GOT3 (cell line): ENCODE results near the gene PEF1.

Experiments
- DNase-seq: peaks from one replicate; lab custom pipeline; 2025; ENCODE audit warnings: mixed read lengths; lab: John Stamatoyannopoulos, UW

Gene PEF1

GRCh38 chr1:31627930-31628559 is 16.6 kb downstream of the PEF1 start:
- no peak for DNase-seq

- DNase-seq, result no peak
These were observed 17.3 kb downstream of the PEF1 start for GRCh38 chr1:31627301-31627929.

DNA sequence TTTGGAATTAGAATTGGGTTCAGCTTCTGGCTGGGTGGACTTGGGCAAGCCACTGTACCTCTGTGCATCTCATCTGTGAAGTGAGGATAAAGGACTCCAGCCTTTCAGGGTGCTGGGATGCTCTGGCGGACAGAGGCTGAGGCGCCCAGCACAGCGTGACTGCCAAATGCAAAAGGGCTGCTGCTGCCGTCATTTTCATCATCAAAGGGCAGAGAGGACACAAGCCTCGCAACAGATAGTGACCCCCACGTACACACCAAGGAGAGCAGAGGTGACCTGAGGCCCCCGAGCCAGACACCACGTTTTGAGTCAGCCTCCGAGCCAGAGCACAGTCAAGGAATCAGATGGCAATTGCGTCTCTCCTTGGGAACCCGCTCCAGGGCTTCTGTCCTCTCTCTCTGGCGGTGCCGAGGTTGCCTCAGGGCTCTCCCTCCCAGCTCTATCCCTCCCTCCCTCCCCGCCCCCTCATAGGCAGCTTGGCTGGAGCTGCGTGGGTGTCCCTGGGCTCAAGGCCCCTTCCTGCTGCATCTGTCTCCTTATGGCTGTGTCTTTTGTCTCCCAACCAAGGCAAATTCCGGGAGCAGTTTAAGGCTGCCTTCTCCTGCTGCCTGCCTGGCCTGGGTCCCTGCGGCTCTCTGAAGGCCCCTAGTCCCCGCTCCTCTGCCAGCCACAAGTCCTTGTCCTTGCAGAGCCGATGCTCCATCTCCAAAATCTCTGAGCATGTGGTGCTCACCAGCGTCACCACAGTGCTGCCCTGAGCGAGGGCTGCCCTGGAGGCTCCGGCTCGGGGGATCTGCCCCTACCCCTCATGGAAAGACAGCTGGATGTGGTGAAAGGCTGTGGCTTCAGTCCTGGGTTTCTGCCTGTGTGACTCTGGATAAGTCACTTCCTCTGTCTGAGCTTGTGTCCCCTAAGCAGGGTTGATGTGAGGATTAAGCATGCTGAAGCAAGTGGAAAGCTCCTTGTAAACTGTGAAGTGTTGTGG is 18.2 kb downstream of the PEF1 start:
- no peak for DNase-seq

DNA sequence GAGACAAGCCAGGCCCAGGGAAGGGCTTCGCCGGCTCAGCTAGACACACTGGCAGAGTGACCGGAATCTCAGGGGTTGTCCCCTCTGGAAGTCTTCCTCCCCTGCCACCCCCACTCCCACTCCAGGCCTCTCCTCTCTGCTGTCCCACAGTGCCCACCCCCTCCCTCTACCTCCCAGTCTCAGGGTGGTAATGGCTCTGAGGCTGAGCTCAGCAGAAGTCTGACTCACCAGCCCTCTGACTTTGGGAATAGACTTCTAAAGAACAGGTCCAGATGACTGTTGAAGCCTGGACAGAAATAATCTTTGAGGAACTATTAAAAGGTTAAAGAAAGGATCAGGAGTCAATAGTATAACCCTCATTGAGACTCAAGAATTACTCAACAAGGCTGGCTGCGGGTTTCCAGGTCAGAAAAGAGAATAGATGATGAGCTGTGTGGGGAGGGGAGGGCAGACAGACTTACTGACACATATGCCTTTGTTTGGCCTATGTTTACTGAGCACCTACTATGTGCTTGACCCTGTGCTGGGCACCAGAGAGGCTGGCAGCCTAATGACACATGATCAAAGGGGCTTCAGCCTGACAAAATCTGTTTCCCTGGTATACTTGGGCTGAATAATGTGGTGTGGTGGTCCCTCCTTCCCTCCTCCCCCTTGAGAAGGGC is 19.0 kb downstream of the PEF1 start:
- DNase-seq, result no peak

DNA sequence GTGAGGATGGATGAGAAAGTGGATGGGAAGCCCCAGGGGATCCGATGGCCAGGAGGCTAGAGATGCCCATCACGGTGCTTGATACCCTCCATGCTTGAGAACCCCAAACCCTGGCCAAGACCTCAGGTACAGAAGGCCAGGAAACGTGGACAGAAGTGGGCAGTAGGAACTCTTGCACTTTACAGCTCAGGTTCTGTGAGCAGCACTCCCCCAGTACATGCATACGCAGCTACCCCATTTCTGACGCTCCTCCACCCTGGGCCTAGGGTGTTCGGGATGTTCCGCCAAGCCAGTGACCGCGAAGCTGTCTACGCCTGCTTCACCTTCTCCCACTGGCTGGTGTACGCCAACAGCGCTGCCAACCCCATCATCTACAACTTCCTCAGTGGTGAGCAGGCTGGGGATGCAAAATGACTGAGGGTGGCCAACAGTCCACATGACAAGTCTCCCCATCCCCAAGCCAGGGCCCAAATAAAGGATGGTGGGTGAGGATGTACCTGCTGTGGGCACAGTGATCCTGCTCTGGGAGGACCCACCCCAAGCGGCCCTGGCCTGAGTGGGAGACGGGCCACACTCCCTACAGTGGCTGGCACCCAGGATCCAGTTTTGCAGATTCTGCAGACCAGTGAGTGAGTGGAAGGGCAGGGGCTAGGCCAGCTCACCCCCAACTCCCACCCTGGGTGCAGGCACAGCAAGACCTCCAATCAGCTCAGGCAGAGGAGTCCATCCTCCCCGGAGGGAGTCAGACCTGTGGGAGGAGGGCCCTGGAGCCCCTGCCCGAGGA is 19.8 kb downstream of the PEF1 start:
- no peak for DNase-seq

DNA sequence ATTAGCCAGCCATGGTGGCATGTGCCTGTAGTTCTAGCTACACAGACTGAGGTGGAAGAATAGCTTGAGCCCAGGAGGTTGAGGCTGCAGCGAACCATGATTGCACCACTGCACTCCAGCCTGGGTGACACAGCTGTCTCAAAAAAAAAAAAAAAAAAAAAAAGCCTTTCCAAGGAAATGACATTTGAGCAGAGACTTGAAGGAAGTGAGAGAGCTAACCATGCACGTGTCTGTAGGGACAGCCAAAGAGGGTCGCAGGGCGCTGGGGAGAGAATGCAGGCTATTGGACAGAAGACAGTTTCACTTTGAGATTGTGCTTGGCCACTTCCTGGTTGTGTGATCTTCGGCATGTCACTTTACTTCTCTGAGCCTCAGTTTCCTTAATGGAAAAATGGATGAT is 20.4 kb downstream of the PEF1 start:
- no peak for DNase-seq

DNA sequence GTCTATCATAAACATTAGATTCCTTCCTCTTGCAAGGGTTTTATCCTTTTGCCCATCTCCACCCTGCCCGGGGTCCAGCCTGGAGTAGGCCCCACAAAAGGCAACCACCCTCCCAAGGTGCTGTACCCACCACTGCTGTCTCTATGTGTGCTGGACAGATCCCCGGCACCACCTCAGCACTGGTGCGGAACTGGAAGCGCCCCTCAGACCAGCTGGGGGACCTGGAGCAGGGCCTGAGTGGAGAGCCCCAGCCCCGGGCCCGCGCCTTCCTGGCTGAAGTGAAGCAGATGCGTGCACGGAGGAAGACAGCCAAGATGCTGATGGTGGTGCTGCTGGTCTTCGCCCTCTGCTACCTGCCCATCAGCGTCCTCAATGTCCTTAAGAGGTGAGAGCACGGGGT is 21.3 kb downstream of the PEF1 start:
- DNase-seq, result no peak

DNA sequence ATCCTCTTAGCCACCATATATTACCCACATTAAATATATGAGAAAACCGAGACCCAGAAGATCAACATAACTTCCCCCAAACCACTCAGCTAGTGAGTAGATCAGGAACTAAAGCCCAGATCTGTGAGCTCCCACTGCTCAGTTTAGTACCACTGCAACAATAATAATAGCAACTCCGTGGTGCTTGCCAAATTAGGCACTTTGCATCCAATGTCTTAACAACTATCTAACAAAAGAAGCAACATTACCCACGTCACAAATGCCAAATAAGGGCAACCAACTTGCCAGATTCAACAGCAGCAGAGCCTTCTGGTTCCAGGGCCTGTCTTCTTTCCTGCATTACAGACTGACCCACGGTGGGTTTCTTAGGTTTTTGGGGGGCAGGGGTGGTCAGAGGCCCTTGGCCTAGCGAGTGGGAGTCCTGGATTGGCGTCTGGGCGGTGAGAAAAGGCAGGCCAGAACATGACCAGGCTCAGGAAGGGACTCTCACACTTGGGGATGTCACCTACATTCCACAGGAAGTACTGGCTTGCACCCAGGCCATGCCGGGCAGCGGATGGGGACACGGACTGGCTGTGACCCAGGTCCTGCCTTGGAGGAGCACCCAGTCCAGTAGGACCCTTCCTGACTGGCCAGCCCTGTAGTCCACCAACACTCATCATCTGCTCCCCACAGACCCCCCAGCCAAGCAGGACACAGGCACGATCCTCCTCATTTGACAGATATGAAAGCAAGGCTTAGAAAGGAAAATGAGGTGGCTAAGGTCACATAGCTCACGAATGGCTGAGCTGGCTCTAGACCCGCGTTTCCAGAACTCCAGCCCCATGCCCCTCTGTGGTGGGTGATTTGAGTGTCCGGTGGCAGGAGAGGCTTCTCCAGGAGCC is 22.6 kb downstream of the PEF1 start:
- DNase-seq, result no peak

DNA sequence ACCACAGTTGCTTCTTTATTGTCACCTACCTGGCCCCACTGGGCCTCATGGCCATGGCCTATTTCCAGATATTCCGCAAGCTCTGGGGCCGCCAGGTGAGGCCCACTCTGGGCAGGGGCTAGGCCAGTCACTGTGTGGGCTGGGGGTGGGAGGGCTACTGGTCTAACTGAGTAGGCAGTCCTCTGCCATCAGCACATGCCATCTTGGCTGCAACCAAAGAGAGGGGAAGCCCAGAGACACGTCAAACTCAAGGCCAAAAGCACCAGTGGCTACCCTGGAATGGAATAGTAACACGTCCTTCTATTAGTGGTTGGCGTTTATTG is 23.2 kb downstream of the PEF1 start:
- no peak for DNase-seq

GRCh38 chr1:31620631-31621497 is 23.8 kb downstream of the PEF1 start:
- no peak for DNase-seq

DNA sequence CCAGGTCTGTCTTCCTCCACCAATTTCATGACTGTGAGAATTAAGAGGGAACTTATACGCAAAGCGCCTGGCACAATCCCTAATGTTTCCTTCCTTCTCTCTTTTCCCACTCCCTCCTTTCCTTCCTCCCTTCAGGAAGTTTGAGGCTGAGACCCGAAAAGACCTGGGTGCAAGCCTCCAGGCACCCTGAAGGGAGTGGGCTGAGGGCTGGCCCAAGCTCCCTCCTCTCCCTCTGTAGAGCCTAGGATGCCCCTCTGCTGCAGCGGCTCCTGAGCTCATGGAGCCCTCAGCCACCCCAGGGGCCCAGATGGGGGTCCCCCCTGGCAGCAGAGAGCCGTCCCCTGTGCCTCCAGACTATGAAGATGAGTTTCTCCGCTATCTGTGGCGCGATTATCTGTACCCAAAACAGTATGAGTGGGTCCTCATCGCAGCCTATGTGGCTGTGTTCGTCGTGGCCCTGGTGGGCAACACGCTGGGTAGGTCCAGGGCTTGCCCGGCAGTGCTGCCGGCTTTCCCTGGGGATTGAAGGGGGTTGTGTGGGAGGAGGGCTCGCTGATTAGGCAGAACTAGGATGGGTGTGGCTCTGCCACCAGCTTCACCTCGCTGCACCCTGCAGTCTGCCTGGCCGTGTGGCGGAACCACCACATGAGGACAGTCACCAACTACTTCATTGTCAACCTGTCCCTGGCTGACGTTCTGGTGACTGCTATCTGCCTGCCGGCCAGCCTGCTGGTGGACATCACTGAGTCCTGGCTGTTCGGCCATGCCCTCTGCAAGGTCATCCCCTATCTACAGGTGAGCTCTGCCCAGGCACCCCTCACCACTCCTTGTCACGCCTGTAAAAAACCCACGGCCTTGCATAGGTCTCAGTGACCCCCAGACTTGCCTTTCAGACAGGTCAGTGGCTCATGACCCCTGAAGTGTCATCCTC is 25.5 kb downstream of the PEF1 start:
- DNase-seq, result no peak

DNA sequence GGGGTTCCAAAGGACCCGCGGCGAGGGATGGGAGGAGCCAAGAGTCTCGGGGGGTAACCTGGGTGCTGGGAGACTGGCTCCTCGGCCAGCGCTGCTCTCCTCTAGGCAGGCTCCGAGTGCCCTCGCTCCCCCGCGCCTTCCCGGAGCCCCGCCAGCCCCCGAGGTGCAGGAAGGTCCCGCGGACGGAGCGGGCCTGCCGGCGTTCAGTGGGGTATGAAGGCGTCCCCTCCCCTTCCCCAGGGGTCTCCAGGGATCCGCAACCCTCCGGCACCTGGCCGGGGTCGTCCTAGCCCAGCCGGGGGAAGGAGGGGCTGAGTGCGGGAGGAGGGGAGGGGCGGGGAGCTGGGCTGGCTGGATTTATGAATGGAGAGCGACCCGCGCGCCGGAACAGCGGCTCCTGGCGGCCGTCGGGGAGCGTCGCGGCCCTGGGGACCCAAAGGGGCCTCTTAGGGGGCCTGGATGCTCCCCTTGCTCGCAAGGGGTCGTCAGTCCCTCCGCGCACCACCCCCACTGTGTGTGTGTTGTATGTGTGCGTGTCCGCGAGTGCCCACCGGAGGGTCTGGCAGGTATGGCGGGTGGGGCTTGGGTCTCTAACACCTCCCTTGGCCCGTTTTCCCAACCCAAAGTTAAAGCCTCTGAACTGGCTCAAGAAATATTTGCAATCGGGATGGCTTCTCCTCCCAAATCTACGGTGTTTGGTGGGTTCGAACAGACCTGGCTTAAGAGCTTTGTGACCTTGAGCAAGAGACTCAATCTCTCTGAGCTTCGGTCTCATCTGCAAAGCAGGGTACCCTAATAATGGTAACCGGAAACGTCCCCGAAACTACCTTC is 26.5 kb downstream of the PEF1 start:
- no peak for DNase-seq

GRCh38 chr1:31617218-31617915 is 27.3 kb downstream of the PEF1 start, which contains the start of gene HCRTR1:
TSS of gene HCRTR1 (plus strand) at chr1:31617689. CDS start at chr1:31619193, 1,504 bp downstream.
- no peak for DNase-seq

- no peak for DNase-seq
These were observed 28.7 kb downstream of the PEF1 start for GRCh38 chr1:31615939-31616338.

GRCh38 chr1:31615414-31615813 is 29.3 kb downstream of the PEF1 start:
- DNase-seq, result no peak

DNA sequence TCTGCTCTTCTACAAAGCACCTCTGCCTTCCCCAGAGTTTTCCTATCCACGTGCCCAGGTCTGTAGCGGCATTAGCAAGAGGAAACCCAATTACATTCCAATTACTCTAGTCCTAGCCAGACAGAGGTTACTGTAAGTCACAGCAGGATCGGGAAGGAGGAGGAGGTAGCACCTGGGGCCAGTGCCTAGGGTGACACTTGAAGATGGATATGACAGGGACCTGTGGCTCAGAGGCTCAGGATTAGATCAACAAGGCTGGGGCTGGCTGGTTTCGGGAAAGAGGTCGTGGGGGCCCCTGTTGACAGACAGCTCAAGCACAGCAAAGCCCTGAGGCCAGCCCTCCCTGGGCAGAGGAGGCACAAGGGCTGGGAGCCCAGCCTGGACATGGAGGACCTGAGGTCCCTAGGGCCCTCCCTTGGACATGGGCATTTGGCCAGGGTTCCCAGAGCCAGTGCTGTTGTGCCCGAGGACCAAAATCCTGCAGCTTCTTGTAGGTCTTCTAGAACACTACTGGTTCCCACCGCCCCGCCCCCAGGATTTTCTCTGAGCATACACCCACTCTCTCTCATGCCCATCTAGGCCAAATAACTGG is 30.2 kb downstream of the PEF1 start:
- no peak for DNase-seq
